HepG2 (cell line): ENCODE measurements around the gene BCKDHA. TPM values are rescaled to one million over a fixed set of nuclear protein-coding genes. Genes with fewer than 3 reads are reported as not detected.
A peak's percentile ranks its signal among the peaks of the same experiment; 100 is the strongest.

Source experiments
- KDM2A ChIP-seq: sonication (generic); formaldehyde crosslinking; IDR thresholded peaks from 2 replicates; pipeline ENCODE4 v1.4.0; 2020; ENCODE audit warnings: low read depth, missing genetic modification reagents, borderline replicate concordance
- POGK ChIP-seq: sonication (generic); formaldehyde crosslinking; conservative IDR thresholded peaks from 2 replicates; pipeline ENCODE4 v1.8.0; 2022; ENCODE audit warnings: mild to moderate bottlenecking, moderate library complexity, missing genetic modification reagents
- POLR2A ChIP-seq, 2 experiments: IDR thresholded peaks; 2 replicates each; pipeline ENCODE4 v1.6.1; 2011; ENCODE audit warnings: low read depth in 2 of 2, low read length in 2 of 2, mild to moderate bottlenecking in 1 of 2, moderate library complexity in 1 of 2; ENCODE audit not compliant: insufficient read depth in 1 of 2
- POLR2AphosphoS2 ChIP-seq: IDR thresholded peaks from 2 replicates; pipeline ENCODE4 v1.6.1; 2011; ENCODE audit warnings: low read depth, low read length, improper control_type of control experiment
- SMARCE1 ChIP-seq: fragments of 450-650 bp; IDR thresholded peaks from 2 replicates; pipeline ENCODE4 v1.6.1; 2017; ENCODE audit warnings: borderline replicate concordance
- ZBTB4 ChIP-seq: sonication (generic); formaldehyde crosslinking; IDR thresholded peaks from 2 replicates; pipeline ENCODE4 v1.4.0; 2020; ENCODE audit warnings: missing genetic modification reagents, mild to moderate bottlenecking, borderline replicate concordance
- ZNF142 ChIP-seq: sonication (generic); formaldehyde crosslinking; IDR thresholded peaks from 2 replicates; pipeline ENCODE4 v1.4.0; 2020; ENCODE audit warnings: missing genetic modification reagents
- ZNF281 ChIP-seq: sonication (generic); formaldehyde crosslinking; IDR thresholded peaks from 2 replicates; pipeline ENCODE4 v1.4.0; 2020; ENCODE audit warnings: missing genetic modification reagents, borderline replicate concordance
- ZNF317 ChIP-seq: sonication (generic); formaldehyde crosslinking; IDR thresholded peaks from 2 replicates; pipeline ENCODE4 v1.5.0; 2020; ENCODE audit warnings: mild to moderate bottlenecking, missing genetic modification reagents
- ZNF33B ChIP-seq: sonication (generic); formaldehyde crosslinking; IDR thresholded peaks from 2 replicates; pipeline ENCODE4 v1.5.1; 2020; ENCODE audit warnings: mild to moderate bottlenecking, missing genetic modification reagents
- ZNF597 ChIP-seq: sonication (generic); formaldehyde crosslinking; IDR thresholded peaks from 2 replicates; pipeline ENCODE4 v1.5.0; 2020; ENCODE audit warnings: missing genetic modification reagents
- polyA plus RNA-seq, 8 experiments: library from polyadenylated mRNA; depleted of rRNA in 3 of 8; stranded (reverse) in 7 of 8; unstranded in 1 of 8; fragments of >200 nt; fragmentation: Illumina TruSeq in 4 of 8; extraction: Trizol in 4 of 8; gene quantifications; 2 replicates each; pipeline versions ENCODE4 v1.2.1 to v1.2.3, GENCODE V29; 2011 to 2016; ENCODE audit warnings: low read depth in 4 of 8, missing spikeins in 1 of 8, mixed read lengths in 1 of 8; ENCODE audit not compliant: insufficient read depth in 1 of 8
- total RNA-seq, 5 experiments: library from RNA; depleted of rRNA; stranded (reverse); fragments of >200 nt; fragmentation: Illumina TruSeq; extraction: Trizol; gene quantifications; 2 replicates each; pipeline ENCODE4 v1.2.3, GENCODE V29; 2016; ENCODE audit warnings: low read depth in 1 of 5

The BCKDHA gene
- total and polyA plus RNA-seq, 2 of the 13 experiments (the other 11 are each of a cell fraction or from before 2014, with no cell fraction given) = 11.8 to 31.5 TPM

GRCh38 chr19:41426952-41427646 lies 29.5 kb downstream of the BCKDHA start, which contains the start of gene B3GNT8 (continued):
- TF ChIP-seq SMARCE1 = no peak
- peak; percentile 44 to 60; a peak in 3 of 4 replicates for TF ChIP-seq POLR2A (IDR thresholded peaks at IDR 0.05; ENCODE audit: insufficient read depth in 1 of 2, low read depth in 2 of 2, low read length in 2 of 2)
- TF ChIP-seq ZBTB4 (CRISPR knock-in tag) = no peak
- TF ChIP-seq ZNF33B = no peak
- TF ChIP-seq POLR2AphosphoS2 = no peak
- no peak for TF ChIP-seq ZNF317 (CRISPR knock-in tag)
- no peak for TF ChIP-seq ZNF281
- peak; percentile 84 for TF ChIP-seq KDM2A (CRISPR knock-in tag)
- TF ChIP-seq POGK (CRISPR knock-in tag) = peak; percentile 68; the same call in 1 of the 2 replicates
- TF ChIP-seq ZNF597 (CRISPR knock-in tag) = no peak
- no peak for TF ChIP-seq ZNF142 (CRISPR knock-in tag)
